ENCODE data around the gene UBE2C.
"Not testable (repeated sequence)": the region's sequence is repeated elsewhere in the genome, so short reads cannot be mapped to it uniquely, and the experiment has no call there.

Gene UBE2C

GRCh38 chr20:45812157-45813005, at the start of gene UBE2C:
TSS of gene UBE2C (plus strand) at chr20:45812644. CDS start at chr20:45812696, 52 bp downstream.
- DNase-seq: peak; percentile 100

DNA sequence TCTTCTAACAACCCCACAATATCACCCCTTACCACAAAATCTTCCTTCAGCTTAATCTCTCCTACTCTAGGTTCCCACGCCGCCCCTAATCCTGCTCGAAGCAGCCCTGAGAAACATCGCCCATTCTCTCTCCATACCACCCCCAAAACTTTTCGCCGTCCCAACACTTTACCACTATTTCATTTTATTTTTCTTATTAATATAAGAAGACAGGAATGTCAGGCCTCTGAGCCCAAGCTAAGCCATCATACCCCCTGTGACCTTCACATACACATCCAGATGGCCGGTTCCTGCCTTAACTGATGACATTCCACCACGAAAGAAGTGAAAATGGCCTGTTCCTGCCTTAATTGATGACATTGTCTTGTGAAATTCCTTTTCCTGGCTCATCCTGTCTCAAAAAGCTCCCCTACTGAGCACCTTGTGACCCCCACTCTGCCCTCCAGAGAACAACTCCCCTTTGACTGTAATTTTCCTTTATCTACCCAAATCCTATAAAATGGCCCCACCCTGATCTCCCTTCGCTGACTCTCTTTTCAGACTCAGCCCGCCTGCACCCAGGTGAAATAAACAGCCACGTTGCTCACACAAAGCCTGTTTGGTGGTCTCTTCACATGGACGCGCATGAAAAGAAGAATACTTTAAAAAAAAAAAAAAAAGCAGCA, 47.7 kb upstream of the UBE2C start:
- DNase-seq: not testable (repeated sequence)

- no peak for DNase-seq
Measured at GRCh38 chr20:45765307-45765875, 47.1 kb upstream of the UBE2C start.

- no peak for DNase-seq
Measured at GRCh38 chr20:45765980-45766379, 46.5 kb upstream of the UBE2C start.

- no peak for DNase-seq
Measured at GRCh38 chr20:45768479-45768878, 44.0 kb upstream of the UBE2C start.

GRCh38 chr20:45771182-45771759, 41.2 kb upstream of the UBE2C start:
- DNase-seq: peak; percentile 96

- DNase-seq: no peak
Measured at GRCh38 chr20:45772693-45773092, 39.8 kb upstream of the UBE2C start.

GRCh38 chr20:45774945-45775344, 37.5 kb upstream of the UBE2C start:
- DNase-seq: no peak

DNA sequence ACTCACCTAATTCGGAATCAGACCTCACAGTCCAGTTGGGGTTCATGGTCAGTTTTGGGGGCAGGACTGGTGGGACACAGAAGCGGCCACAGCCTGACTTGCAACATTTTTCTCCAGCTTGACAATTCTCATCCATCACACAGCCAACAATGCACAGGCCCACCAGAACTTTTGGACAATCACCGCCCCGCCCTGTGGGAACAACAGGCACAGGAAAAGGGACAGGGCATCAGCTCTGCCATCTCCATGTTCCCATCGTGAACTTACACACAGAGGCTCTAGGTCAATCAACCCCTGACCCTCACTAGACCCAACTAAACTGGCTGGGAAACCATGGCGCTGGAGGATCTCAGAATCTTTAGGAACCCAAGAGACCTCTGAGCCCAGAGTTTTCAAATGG, 37.0 kb upstream of the UBE2C start:
- DNase-seq: no peak

DNA sequence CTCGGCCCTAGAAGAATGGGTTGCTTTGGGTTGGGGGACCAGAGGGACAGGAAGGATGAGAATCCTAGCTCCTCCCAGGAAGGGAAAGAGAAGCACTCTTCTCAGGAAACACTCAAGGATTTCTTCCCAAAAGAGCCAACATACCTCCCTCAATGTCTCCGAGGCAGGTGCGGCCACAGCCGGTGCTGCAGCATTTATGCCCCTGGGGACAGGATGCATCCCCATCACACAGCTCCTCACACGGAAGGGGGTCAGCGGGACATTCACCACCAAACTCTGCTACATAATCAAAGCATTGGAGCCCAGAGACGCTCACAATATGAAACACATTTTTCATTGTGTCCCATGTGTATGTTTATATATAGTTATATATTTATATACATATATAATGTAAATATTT, 35.5 kb upstream of the UBE2C start:
- DNase-seq: no peak

GRCh38 chr20:45779011-45779915, 33.2 kb upstream of the UBE2C start:
- peak; percentile 62 for DNase-seq

- DNase-seq: no peak
Measured at GRCh38 chr20:45780159-45780558, 32.3 kb upstream of the UBE2C start.

DNA sequence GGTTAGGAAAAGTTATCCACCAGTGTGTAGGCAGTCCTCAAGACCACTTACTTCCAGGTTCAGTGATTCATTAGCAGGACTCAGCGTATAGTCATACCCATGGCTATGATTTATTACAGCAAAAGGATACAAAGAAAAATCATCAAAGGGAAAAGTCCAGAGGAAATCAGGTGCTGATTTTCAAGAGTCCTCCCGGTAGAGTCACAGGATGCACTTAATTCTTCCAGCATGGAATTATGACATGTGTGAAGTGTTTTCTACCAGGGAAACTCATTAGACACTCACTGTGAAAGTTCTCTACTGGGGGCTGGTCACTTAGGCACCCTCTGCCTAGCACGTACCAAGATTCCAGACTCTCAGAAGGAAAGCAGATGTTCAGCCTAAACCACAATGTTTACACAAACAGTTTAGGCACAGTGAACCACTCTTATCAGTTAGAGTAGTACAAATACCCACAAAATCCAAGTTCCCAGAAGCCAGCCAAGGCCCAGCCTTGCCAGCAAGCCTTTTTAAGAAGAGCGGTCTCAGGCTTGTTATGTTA, 31.0 kb upstream of the UBE2C start:
- no peak for DNase-seq

DNA sequence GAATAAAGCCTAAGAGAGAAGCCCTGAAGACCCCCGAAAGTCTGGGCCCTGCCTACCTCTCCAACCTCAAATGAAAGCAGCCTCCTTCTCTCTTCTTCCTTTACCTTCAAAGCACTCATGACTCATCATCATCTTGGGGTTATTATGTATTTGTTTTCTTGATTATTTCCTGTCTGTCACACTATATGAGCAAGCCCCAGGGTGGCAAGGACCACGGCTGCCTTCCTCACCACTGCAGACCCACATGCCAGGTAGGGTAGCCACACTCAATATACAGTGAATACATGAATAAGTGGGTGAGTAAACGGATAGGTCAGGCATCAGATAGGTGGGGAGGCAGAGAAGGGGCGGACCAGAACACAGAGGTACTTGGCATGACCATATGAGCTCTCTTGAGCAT, 29.6 kb upstream of the UBE2C start:
- DNase-seq: no peak

GRCh38 chr20:45783656-45784294, 28.7 kb upstream of the UBE2C start:
- no peak for DNase-seq

DNA sequence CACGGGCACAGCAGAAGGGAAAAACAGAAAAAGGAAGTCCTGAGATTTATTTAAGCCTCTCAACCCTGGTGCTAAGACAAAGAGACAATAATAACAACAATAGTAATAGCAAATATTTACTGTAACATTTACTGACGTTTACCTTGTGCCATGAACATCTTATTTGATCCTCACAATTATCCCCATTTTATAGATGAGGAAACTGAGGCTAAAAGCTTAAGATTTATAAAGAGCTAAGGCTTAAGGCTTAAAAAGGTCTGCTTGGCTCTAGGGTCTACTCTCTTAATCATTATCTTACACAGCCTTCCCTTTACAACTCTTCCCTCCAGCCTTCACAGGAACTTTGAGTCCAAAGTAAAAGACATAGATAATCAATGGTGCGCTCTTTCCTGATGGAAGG, 24.1 kb upstream of the UBE2C start:
- no peak for DNase-seq

DNA sequence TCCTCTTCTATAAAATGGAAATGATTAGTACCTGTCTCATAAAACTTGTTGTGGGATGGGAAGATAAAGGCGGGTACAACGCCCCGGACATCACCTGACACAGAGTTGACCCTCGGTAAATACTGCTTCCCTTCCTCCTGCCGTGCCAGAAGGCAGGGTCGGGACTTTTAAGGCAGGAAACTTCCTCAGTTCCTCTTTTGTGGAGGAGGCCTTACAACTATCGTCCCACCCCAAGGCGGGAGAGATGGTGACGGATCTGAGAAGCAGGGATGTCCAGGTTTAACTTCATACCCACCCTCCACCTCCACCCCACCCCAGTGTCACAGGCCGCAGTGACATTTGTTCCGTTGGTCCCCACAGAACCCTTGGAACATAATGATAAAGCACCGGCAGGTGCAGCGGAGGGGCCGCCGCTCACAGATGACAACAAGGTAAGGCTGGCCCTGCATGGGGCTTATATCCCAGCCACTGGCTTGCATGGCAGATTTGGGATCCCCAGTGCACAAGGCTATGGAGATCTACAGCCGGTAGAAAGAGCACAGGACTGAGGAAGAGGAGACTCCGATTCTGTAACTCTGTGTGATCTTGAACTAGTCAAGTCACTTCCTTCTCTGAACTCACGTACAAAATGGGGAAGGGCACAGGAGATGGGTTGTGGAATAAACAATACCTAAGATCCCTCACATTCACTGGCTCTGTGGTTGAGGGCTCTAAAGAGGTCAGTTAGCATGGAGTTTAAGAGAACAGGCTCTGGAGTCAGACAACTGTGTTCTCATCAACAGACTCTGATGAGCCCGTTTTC, 19.9 kb upstream of the UBE2C start:
- DNase-seq: no peak

GRCh38 chr20:45796337-45797065, 15.9 kb upstream of the UBE2C start:
- no peak for DNase-seq

DNA sequence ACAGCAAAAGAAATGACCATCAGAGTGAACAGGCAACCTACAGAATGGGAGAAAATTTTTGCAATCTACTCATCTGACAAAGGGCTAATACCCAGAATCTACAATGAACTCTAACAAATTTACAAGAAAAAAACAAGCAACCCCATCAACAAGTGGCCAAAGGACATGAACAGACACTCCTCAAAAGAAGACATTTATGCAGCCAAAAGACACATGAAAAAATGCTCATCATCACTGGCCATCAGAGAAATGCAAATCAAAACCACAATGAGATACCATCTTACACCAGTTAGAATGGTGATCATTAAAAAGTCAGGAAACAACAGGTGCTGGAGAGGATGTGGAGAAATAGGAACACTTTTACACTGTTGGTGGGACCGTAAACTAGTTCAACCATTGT, 14.9 kb upstream of the UBE2C start:
- DNase-seq: not testable (repeated sequence)

GRCh38 chr20:45797955-45798354, 14.5 kb upstream of the UBE2C start:
- not testable (repeated sequence) for DNase-seq
